Progenitor cell of endocrine pancreas (in vitro differentiated cells): Measurements from ENCODE around the gene CD22. TPM values are rescaled to one million over a fixed set of nuclear protein-coding genes. Genes with fewer than 3 reads are reported as not detected.

Source experiments
- DNase-seq: peaks from one replicate; pipeline ENCODE4 v3.0.0; 2021; ENCODE audit warnings: low spot score; ENCODE audit not compliant: unreplicated experiment
- H3K27ac Mint-ChIP-seq: 2 replicates; pipeline ENCODE4 v1.8.0; 2021; ENCODE audit warnings: mild to moderate bottlenecking, moderate library complexity, mixed read lengths
- H3K27me3 Mint-ChIP-seq: 2 replicates; pipeline ENCODE4 v1.8.0; 2021; ENCODE audit warnings: mixed read lengths
- H3K36me3 Mint-ChIP-seq: 2 replicates; pipeline ENCODE4 v1.8.0; 2022; ENCODE audit warnings: mixed read lengths; ENCODE audit not compliant: insufficient read depth
- H3K4me1 Mint-ChIP-seq: 2 replicates; pipeline ENCODE4 v1.8.0; 2021; ENCODE audit warnings: low read depth, mixed read lengths
- H3K4me3 Mint-ChIP-seq: 2 replicates; pipeline ENCODE4 v1.8.0; 2021; ENCODE audit warnings: low read depth, mild to moderate bottlenecking, moderate library complexity, mixed read lengths
- H3K9me3 Mint-ChIP-seq: 2 replicates; pipeline ENCODE4 v1.8.0; 2021; ENCODE audit warnings: low read depth, mixed read lengths
- total RNA-seq: library from RNA; stranded (reverse); gene quantifications from 2 replicates; pipeline ENCODE4 v1.2.1, GENCODE V29; 2021
- TF ChIP-seq, protein P1 (sequence below): fragments of 200-600 bp; sonication (generic); IDR thresholded peaks from one replicate; pipeline ENCODE4 v1.5.0; 2021; ENCODE audit warnings: antibody characterized with exemption, mild to moderate bottlenecking; ENCODE audit not compliant: unreplicated experiment

Gene CD22
- total RNA-seq, 1 donor from 2014 or later, result 5.1 TPM

- TF ChIP-seq, protein P1, sequence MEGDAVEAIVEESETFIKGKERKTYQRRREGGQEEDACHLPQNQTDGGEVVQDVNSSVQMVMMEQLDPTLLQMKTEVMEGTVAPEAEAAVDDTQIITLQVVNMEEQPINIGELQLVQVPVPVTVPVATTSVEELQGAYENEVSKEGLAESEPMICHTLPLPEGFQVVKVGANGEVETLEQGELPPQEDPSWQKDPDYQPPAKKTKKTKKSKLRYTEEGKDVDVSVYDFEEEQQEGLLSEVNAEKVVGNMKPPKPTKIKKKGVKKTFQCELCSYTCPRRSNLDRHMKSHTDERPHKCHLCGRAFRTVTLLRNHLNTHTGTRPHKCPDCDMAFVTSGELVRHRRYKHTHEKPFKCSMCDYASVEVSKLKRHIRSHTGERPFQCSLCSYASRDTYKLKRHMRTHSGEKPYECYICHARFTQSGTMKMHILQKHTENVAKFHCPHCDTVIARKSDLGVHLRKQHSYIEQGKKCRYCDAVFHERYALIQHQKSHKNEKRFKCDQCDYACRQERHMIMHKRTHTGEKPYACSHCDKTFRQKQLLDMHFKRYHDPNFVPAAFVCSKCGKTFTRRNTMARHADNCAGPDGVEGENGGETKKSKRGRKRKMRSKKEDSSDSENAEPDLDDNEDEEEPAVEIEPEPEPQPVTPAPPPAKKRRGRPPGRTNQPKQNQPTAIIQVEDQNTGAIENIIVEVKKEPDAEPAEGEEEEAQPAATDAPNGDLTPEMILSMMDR, result no peak
- DNase-seq, result no peak
- Mint-ChIP-seq H3K27ac (no peak overlapping the region), H3K36me3 (no peaks in the 10 kb centered on the region), H3K4me1 (no peaks in the 10 kb centered on the region), H3K27me3 (peaks cover 1% of the 10 kb centered on the region), H3K4me3 (no peak overlapping the region), H3K9me3 (no peaks in the 10 kb centered on the region)
These were observed 8.4 kb downstream of the CD22 start for GRCh38 chr19:35337097-35337983.

DNA sequence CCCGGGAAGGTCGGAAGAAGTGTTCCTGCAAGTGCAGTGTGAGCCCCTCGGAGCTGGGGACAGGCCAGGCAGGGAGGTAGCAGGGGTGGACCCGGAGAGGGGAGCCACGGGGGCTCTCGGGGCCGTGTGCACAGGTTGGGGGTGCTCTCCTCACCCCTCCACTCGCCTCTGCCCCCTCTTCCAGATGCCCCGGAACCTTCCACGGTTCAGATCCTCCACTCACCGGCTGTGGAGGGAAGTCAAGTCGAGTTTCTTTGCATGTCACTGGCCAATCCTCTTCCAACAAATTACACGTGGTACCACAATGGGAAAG is 9.0 kb downstream of the CD22 start:
- no peaks in the 10 kb centered on the region for H3K9me3 Mint-ChIP-seq
- peaks cover 4% of the 10 kb centered on the region for H3K27me3 Mint-ChIP-seq
- TF ChIP-seq, protein P1, result no peak
- no peak overlapping the region for H3K27ac Mint-ChIP-seq
- no peak for DNase-seq
- no peaks in the 10 kb centered on the region for H3K36me3 Mint-ChIP-seq
- no peak overlapping the region for H3K4me3 Mint-ChIP-seq
- no peaks in the 10 kb centered on the region for H3K4me1 Mint-ChIP-seq

DNA sequence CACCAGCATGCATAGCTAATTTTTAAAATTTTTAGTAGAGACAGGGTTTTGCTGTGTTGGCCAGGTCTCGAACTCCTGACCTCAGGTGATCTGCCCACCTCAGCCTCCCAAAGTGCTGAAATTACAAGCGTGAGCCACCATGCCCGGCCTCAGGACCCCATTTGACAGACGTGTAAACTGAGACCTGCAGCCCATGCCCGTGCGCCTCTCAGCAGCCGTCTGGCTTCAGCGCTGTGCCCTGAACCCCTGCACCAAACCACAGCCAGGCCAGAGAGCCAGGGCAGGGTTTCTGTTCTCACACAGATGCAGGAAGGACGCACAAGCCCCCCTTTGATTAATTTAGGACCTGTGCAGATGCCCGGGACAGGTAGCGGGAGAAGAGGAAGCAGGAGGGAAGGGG is 11.4 kb downstream of the CD22 start:
- no peak overlapping the region for H3K4me3 Mint-ChIP-seq
- no peaks in the 10 kb centered on the region for H3K36me3 Mint-ChIP-seq
- DNase-seq, result no peak
- H3K27ac Mint-ChIP-seq, result no peak overlapping the region
- no peaks in the 10 kb centered on the region for H3K4me1 Mint-ChIP-seq
- H3K27me3 Mint-ChIP-seq, result peaks cover 7% of the 10 kb centered on the region
- H3K9me3 Mint-ChIP-seq, result no peaks in the 10 kb centered on the region
- TF ChIP-seq, protein P1, result no peak

DNA sequence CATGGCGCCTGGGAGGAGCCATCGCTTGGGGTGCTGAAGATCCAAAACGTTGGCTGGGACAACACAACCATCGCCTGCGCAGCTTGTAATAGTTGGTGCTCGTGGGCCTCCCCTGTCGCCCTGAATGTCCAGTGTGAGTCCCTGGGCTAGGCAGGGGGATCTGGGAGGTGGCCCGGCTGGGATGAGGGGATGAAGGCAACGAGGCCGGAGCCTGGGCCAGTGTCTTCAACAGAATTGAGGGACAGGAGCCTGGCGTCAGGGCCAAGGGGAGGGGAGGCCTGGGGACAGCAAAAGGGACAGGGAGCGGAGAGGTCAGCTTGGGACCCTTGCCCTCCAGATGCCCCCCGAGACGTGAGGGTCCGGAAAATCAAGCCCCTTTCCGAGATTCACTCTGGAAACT is 12.0 kb downstream of the CD22 start:
- no peaks in the 10 kb centered on the region for H3K9me3 Mint-ChIP-seq
- TF ChIP-seq, protein P1, result no peak
- H3K27ac Mint-ChIP-seq, result no peak overlapping the region
- no peak overlapping the region for H3K4me3 Mint-ChIP-seq
- H3K36me3 Mint-ChIP-seq, result no peaks in the 10 kb centered on the region
- H3K27me3 Mint-ChIP-seq, result peaks cover 7% of the 10 kb centered on the region
- DNase-seq, result no peak
- no peaks in the 10 kb centered on the region for H3K4me1 Mint-ChIP-seq

DNA sequence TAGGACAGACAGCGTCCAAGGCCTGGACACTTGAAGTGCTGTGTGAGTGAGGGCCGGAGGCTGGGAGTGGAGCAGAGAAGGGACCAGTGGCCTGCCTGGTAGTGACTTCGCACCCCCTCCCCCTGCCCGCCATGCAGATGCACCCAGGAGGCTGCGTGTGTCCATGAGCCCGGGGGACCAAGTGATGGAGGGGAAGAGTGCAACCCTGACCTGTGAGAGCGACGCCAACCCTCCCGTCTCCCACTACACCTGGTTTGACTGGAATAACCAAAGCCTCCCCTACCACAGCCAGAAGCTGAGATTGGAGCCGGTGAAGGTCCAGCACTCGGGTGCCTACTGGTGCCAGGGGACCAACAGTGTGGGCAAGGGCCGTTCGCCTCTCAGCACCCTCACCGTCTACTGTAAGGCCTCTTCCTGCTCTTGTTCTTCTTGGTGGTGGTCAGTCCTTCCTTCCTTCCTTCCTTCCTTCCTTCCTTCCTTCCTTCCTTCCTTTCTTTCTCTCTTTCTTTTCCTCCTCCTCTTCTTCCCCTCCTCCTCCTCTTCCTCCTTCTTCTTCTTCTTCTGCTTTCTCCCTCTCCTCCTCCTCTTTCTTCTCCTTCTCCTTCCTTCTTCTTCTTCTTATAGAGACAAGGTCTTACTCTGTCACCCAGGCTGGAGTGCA is 12.7 kb downstream of the CD22 start:
- Mint-ChIP-seq H3K9me3 (no peaks in the 10 kb centered on the region), H3K27me3 (peaks cover 11% of the 10 kb centered on the region), H3K4me1 (no peaks in the 10 kb centered on the region), H3K36me3 (no peaks in the 10 kb centered on the region), H3K27ac (no peak overlapping the region), H3K4me3 (no peak overlapping the region)
- TF ChIP-seq, protein P1, result no peak
- no peak for DNase-seq
